GM12864 (cell line): Measurements from ENCODE around the gene INHBC.

Experiments
- DNase-seq: peaks from one replicate; pipeline ENCODE4 v3.0.0-alpha.2; 2011; ENCODE audit warnings: low read depth
- H3K4me3 ChIP-seq: 2 replicates; pipeline ENCODE4 v1.5.1; 2011; ENCODE audit warnings: mild to moderate bottlenecking, low read depth, low read length, control low read depth
- TF ChIP-seq, protein P1 (sequence below): IDR thresholded peaks from 2 replicates; pipeline ENCODE4 v1.5.1; 2011; ENCODE audit warnings: low read depth, mild to moderate bottlenecking, moderate library complexity, low read length, control low read depth, inconsistent platforms; ENCODE audit errors: missing control alignments

The INHBC gene

DNA sequence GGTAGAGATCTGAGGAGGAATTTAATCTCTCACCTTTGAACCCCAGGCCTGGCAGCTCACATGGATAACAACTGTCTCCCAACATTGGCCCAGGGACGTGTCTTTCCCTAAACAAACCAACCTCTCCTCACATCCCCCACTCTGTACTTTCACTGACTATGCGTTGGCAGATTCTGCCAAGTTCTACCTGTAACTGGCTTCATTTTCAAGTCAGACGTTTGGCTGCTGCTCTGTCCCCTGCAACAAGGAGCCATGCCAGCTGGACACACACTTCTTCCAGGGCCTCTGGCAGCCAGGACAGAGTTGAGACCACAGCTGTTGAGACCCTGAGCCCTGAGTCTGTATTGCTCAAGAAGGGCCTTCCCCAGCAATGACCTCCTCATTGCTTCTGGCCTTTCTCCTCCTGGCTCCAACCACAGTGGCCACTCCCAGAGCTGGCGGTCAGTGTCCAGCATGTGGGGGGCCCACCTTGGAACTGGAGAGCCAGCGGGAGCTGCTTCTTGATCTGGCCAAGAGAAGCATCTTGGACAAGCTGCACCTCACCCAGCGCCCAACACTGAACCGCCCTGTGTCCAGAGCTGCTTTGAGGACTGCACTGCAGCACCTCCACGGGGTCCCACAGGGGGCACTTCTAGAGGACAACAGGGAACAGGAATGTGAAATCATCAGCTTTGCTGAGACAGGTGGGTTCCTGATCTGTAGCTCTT, at the start of gene INHBC:
Gene INHBC (plus strand): TSS at position 268 of the 707 bp plus-strand sequence. CDS start 103 bp downstream, at position 371.
- DNase-seq, result no peak
- TF ChIP-seq, protein P1, sequence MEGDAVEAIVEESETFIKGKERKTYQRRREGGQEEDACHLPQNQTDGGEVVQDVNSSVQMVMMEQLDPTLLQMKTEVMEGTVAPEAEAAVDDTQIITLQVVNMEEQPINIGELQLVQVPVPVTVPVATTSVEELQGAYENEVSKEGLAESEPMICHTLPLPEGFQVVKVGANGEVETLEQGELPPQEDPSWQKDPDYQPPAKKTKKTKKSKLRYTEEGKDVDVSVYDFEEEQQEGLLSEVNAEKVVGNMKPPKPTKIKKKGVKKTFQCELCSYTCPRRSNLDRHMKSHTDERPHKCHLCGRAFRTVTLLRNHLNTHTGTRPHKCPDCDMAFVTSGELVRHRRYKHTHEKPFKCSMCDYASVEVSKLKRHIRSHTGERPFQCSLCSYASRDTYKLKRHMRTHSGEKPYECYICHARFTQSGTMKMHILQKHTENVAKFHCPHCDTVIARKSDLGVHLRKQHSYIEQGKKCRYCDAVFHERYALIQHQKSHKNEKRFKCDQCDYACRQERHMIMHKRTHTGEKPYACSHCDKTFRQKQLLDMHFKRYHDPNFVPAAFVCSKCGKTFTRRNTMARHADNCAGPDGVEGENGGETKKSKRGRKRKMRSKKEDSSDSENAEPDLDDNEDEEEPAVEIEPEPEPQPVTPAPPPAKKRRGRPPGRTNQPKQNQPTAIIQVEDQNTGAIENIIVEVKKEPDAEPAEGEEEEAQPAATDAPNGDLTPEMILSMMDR, result no peak
- H3K4me3 ChIP-seq, result no peak within 1 kb of the TSS

GRCh38 chr12:57385586-57385985, 49.0 kb upstream of the INHBC start:
- DNase-seq, result no peak
- TF ChIP-seq, protein P1, result no peak
- H3K4me3 ChIP-seq, result no peak overlapping the region

- no peak overlapping the region for H3K4me3 ChIP-seq
- TF ChIP-seq, protein P1, result no peak
- no peak for DNase-seq
Observed at GRCh38 chr12:57386187-57386720, 48.3 kb upstream of the INHBC start.

- DNase-seq, result no peak
- TF ChIP-seq, protein P1, result no peak
Observed at GRCh38 chr12:57388425-57388824, 46.2 kb upstream of the INHBC start.

DNA sequence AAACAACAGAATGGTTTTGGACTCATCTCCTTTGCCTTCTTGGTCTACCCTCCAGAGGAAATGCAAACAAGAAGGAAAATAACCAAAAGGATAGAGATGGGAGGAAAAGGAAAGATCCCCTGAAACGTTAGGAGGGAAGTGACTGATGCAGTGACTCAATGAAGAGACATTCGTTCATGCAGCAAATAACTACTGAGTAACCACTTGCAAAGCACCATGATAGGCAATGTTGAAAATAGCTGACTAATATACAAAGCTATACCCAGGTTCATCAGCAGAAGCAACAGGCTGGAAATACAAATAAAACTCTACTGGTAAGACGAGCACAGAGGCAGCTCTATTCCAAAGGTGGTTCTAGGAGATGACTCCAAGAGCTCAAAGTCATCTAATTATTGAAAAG, 45.6 kb upstream of the INHBC start:
- TF ChIP-seq, protein P1, result no peak
- H3K4me3 ChIP-seq, result no peak overlapping the region
- DNase-seq, result no peak

More at GRCh38 chr12:57388425-57388824, 46.2 kb upstream of the INHBC start:
- no peak overlapping the region for H3K4me3 ChIP-seq

- DNase-seq, result no peak
- H3K4me3 ChIP-seq, result no peak overlapping the region
- TF ChIP-seq, protein P1, result no peak
Observed at GRCh38 chr12:57390174-57390573, 44.4 kb upstream of the INHBC start.

GRCh38 chr12:57395121-57395520, 39.5 kb upstream of the INHBC start:
- DNase-seq, result no peak
- no peak overlapping the region for H3K4me3 ChIP-seq
- TF ChIP-seq, protein P1, result no peak
